Kidney (tissue), 14 donors: Measurements from ENCODE around the gene PPP2R3C. TPM values are rescaled to one million over a fixed set of nuclear protein-coding genes. Genes with fewer than 3 reads are reported as not detected.

Experiments
- DNase-seq, 5 donors: peaks; one replicate each; pipeline ENCODE4 v3.0.0-alpha.2; 2013 to 2020
- FAIRE-seq: peaks from 2 replicates; lab custom pipeline; 2012; peaks lifted over from hg19 to GRCh38; lab: Jason Lieb, UNC
- H3K27ac ChIP-seq, 2 donors: one replicate each; pipeline ENCODE4 v1.7.0; 2013; ENCODE audit warnings: low read depth in 2 of 2, low read length in 2 of 2, inconsistent platforms in 1 of 2
- H3K27me3 ChIP-seq: one replicate; pipeline ENCODE4 v1.7.1; 2013; ENCODE audit warnings: low read length, inconsistent platforms; ENCODE audit not compliant: control insufficient read depth, insufficient read depth
- H3K36me3 ChIP-seq, 3 donors: one replicate each; pipeline versions ENCODE4 v1.7.0 to v1.7.1; 2013; ENCODE audit warnings: low read length in 3 of 3, control low read depth in 1 of 3, inconsistent platforms in 1 of 3; ENCODE audit not compliant: insufficient read depth in 3 of 3, control insufficient read depth in 2 of 3
- H3K4me1 ChIP-seq, 3 donors: one replicate each; pipeline versions ENCODE4 v1.7.0 to v1.7.1; 2013; ENCODE audit warnings: low read length in 3 of 3, inconsistent platforms in 1 of 3, low read depth in 1 of 3; ENCODE audit not compliant: control insufficient read depth in 2 of 3, insufficient read depth in 2 of 3
- H3K4me3 ChIP-seq, 3 donors: one replicate each; pipeline versions ENCODE4 v1.7.0 to v1.8.1; 2013; ENCODE audit warnings: low read length in 3 of 3, control low read depth in 1 of 3, inconsistent platforms in 1 of 3
- H3K9ac ChIP-seq, 3 donors: one replicate each; pipeline versions ENCODE4 v1.7.0 to v1.7.1; 2013; ENCODE audit warnings: low read length in 3 of 3, control low read depth in 1 of 3, inconsistent platforms in 1 of 3
- H3K9me3 ChIP-seq, 3 donors: one replicate each; pipeline versions ENCODE4 v1.7.0 to v1.7.1; 2013; ENCODE audit warnings: low read length in 3 of 3, control low read depth in 1 of 3, inconsistent platforms in 1 of 3; ENCODE audit not compliant: control insufficient read depth in 2 of 3, insufficient read depth in 1 of 3
- CTCF ChIP-seq: IDR thresholded peaks from 3 replicates; pipeline ENCODE4 v1.5.1; 2012; ENCODE audit warnings: mild to moderate bottlenecking, moderate library complexity, borderline replicate concordance; ENCODE audit not compliant: insufficient read depth; ENCODE audit errors: extremely low read depth
- intact Hi-C: fragments of 100-400 bp; cut with DNase I; formaldehyde crosslinking; loops from one replicate; pipeline ENCODE4 v1.11.1; 2022
- polyA plus RNA-seq: library from polyadenylated mRNA; stranded (reverse); fragments of 350-450 nt; fragmentation: Illumina TruSeq; extraction: RNeasy Lipid Tissue Mini Kit (QIAGEN cat#74804); gene quantifications from one replicate; pipeline ENCODE4 v1.2.3, GENCODE V29; 2014; ENCODE audit warnings: low read depth, low replicate concordance; ENCODE audit not compliant: insufficient read depth
- total RNA-seq: library from RNA; stranded (reverse); fragmentation: NEBNext Ultra II Directional; extraction: Animal tissue kit (Norgen Biotek cat#: 25700); gene quantifications from one replicate; pipeline ENCODE4 v1.2.1, GENCODE V29; 2021
- donor health status: control.
- donor health status: control.
- donor health status: control.
- donor health status: control.
- donor health status: control.
- donor health status: DM: yes; HTN: yes; CAD: no.
- donor health status: Normal renal cell carcinoma (clear cell type).

Gene PPP2R3C
- total and polyA plus RNA-seq, 2 donors from 2014 or later: 24.8 to 33.7 TPM

DNA sequence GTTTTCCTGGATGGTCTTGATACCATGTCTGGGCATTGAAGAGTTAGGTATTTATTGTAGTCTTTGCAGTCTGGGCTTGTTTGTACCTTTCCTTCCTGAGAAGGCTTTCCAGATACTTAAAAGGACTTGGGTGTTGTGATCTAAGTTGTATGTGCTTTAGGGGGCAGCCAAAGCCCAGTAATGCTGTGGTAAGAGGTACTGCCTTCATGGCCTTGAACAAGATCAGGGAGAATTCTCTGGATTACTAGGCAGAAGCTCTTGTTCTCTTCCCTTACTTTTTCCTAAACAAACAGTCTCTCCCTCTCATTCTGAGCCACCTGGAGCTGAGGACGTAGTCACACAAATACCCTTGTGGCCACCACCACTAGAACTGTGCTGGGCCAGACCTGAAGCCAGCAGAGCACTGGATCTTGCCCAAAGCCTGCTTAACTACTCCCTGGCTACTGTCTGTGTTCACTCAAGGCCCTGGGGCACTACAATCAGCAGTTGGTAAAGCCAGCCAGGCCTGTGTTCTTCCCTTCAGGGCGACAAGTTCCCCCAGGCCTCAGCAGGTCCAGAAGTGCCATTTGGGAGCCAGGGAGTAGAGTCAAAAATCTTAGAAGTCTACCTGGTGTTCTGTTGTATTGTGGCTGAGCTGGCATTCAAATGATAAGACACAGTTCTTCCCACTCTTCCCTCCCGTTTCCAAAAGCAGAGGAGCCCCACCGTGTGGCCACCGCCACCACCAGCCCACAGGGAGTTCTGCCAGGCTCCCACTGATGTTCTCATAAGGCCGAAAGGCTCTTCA is 11.9 kb upstream of the PPP2R3C start:
- no peak for FAIRE-seq
- TF ChIP-seq CTCF: no peak
- Histone ChIP-seq H3K27me3 (no peaks in the 10 kb centered on the region), H3K27ac (no peak overlapping the region), H3K36me3 (no peaks in the 10 kb centered on the region), H3K4me3 (no peak overlapping the region), H3K9ac (no peak overlapping the region), H3K9me3 (no peaks in the 10 kb centered on the region), H3K4me1 (no peaks in the 10 kb centered on the region)
- DNase-seq: no peak
- intact Hi-C loops: no loop called here

GRCh38 chr14:35124127-35124526 is 2.3 kb upstream of the PPP2R3C start:
- DNase-seq (no peak), FAIRE-seq (no peak)
- H3K27ac ChIP-seq: no peak overlapping the region
- H3K9ac ChIP-seq: no peak overlapping the region
- H3K9me3 ChIP-seq: no peaks in the 10 kb centered on the region
- no peak for TF ChIP-seq CTCF
- intact Hi-C loops: no loop called here
- H3K4me1 ChIP-seq: peaks cover 0 to 9% (median 4%) of the 10 kb centered on the region in 3 donors
- no peaks in the 10 kb centered on the region for H3K36me3 ChIP-seq
- no peak overlapping the region for H3K4me3 ChIP-seq
- H3K27me3 ChIP-seq: no peaks in the 10 kb centered on the region

DNA sequence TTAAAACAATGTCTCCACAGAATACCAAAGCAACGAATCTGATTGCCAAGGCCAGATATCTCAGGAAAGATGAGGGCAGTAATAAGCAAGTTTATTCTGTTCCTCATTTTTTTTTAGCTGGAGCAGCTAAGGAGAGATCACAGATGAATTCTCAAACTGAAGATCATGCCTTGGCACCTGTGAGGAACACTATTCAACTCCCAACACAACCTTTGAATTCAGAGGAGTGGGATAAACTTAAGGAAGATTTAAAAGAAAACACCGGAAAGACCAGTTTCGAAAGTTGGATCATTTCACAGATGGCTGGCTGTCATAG is 1.6 kb upstream of the PPP2R3C start:
- TF ChIP-seq CTCF: no peak
- Histone ChIP-seq H3K9me3 (no peaks in the 10 kb centered on the region), H3K4me3 (peak overlapping the region; percentile 80 to 97 (median 94)), H3K27me3 (no peaks in the 10 kb centered on the region), H3K9ac (peak overlapping the region in 2 of 3 donors; percentile 91 to 93), H3K4me1 (peaks cover 0 to 9% (median 4%) of the 10 kb centered on the region in 3 donors), H3K27ac (no peak overlapping the region), H3K36me3 (no peaks in the 10 kb centered on the region)
- no peak for DNase-seq
- no peak for FAIRE-seq
- intact Hi-C loops: no loop called here
